ENCODE measurements around the gene PLEKHB2.
"Not testable (repeated sequence)": the region's sequence is repeated elsewhere in the genome, so short reads cannot be mapped to it uniquely, and the experiment has no call there.

DNA sequence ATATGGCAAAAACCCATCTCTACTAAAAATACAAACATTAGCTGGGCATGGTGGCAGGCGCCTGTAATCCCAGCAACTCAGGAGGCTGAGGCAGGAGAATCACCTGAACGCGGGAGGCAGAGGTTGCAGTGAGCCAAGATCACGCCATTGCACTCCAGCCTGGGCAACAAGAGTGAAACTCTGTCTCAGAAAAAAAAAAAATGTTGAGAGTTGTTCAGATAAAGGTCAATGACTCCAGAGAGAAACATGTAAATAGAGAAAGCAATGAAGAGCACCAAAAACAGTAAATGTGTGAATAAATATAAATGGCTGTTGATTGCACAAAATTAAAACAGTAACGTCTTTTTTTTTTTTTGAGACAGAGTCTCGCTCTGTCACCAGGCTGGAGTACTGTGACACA, 25.2 kb upstream of the PLEKHB2 start:
- TF ChIP-seq, protein P1, sequence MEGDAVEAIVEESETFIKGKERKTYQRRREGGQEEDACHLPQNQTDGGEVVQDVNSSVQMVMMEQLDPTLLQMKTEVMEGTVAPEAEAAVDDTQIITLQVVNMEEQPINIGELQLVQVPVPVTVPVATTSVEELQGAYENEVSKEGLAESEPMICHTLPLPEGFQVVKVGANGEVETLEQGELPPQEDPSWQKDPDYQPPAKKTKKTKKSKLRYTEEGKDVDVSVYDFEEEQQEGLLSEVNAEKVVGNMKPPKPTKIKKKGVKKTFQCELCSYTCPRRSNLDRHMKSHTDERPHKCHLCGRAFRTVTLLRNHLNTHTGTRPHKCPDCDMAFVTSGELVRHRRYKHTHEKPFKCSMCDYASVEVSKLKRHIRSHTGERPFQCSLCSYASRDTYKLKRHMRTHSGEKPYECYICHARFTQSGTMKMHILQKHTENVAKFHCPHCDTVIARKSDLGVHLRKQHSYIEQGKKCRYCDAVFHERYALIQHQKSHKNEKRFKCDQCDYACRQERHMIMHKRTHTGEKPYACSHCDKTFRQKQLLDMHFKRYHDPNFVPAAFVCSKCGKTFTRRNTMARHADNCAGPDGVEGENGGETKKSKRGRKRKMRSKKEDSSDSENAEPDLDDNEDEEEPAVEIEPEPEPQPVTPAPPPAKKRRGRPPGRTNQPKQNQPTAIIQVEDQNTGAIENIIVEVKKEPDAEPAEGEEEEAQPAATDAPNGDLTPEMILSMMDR (IDR thresholded peaks at IDR 0.05): not testable (repeated sequence)
- not testable (repeated sequence) for TF ChIP-seq POLR2A (IDR thresholded peaks at IDR 0.05; ENCODE audit: low read depth); EP300 (IDR thresholded peaks at IDR 0.05); POLR2AphosphoS5 (IDR thresholded peaks at IDR 0.05)

All from esophagus muscularis mucosa (tissue), 4 donors.